Hematopoietic multipotent progenitor cell treated with erythropoietin and hydrocortisone succinate and interleukin-3 and kit ligand, for 17 days (in vitro differentiated cells): Measurements from ENCODE around the gene NTN1.

Experiments used
- DNase-seq: peaks from one replicate; pipeline ENCODE4 v3.0.0-alpha.2; 2015; ENCODE audit warnings: low spot score

NTN1 gene

DNA sequence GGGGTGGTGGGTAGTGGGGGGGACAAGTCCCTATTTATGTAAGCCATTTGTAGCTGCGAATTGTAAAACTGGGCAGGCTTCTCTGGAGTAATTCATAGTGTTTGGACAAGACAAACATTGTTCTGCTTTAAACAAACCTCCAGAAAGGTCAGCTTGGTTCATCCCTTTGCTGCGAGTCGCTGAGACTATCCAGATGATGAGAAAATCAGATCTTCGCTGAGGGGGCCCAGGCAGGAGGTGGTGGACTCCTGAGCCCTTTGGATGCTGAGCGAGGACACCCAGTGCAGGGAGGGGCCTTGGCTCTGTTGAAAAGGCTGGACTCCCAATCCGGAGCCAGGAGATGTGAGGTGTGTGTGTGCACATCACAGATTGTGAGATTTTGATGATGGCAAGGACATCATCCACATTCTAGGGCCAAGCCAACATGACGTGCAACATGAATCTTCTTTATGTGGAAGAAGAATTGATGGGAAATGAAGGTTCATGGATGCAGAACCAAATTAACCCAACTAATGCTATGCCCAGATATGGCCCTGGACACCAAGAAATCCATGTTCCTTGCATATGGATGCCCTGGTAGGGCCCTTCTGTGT, 15.0 kb upstream of the NTN1 start:
- no peak for DNase-seq

DNA sequence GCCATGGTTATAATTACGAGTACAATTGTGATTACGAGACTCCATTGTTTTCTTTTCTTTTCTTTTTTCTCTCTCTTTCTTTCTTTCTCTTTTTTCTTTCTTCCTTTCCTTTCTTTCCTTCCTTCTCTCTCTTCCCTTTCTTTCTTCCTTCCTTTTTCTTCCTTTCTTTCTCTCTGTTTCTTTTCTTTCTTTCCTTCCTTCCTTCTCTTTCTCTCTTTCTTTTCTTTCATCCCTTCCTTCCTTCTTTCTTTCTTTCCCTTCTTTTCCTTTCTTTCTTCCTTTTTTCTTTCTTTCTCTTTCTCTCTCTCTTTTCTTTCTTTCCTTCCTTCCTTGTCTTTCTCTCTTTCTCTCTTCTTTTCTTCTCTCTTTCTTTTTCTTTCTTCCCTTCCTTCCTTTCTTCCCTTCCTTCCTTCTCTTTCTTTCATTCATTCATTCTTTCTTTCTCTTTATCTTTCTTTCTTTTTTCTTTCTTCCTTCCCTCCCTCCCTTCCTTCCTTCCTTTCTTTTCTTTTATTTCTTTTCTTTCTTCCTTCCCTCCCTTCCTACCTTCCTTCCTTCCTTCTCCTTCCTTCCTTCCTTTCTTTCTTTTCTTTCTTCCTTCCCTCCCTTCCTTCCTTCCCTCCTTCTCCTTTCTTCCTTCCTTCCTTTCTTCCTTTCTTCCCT, 14.1 kb upstream of the NTN1 start:
- no peak for DNase-seq

DNA sequence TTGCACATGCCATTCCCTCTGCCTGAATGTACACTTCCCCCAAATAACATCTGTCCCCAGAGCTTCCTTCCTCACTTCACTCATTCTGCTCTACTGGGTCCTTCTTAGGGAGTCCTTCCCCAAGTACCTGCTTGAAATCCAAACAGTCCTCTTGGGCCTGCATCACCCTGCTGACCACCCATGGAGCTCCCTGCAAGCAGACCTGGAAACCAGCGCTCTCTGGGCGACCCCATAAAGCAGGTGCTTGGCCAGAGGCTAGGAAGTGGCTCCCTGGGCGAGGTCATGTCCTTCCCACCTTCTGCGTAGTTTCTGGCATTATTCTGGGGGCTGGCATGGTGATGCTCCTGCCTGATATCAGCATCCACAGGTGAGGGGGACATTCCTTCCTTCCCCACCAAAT, 12.2 kb upstream of the NTN1 start:
- DNase-seq: no peak

DNA sequence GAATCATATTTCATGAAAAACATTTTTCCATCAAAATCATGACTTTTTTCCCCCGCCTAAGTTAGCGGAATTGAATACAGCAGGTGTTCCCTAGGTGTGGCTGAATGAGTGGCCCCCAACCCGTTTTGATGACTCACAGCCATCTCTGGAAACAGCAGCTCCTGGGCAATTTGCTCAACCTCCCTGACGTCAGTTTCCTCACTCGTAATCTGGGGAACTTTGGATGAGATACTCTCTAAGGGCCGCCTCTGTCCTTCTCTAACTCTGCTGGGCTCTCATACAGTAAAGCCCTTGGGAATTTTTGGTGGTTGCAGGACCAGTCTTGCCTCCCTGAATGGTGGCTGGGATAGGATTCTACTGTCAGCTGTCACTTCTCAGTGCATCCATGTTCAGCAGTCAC, 11.6 kb upstream of the NTN1 start:
- no peak for DNase-seq

DNA sequence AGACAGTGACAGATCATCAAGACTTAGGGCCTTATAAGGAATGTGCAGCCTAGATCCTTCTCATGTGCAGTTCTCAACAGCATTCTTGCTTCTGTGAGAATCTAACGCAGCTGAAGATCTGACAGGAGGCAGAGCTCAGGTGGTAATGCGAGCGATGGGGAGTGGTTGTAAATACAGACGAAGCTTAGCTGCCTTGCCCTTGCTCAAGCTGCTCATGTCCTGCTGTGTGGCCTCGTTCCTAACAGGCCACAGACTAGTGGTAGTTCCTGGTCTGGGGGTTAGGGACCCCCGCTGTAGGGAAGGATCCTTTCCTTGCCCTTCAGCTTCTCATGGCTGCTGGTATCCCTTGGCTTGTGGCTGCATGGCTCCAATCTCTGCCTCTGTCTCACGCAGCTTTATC, 10.3 kb upstream of the NTN1 start:
- no peak for DNase-seq

DNA sequence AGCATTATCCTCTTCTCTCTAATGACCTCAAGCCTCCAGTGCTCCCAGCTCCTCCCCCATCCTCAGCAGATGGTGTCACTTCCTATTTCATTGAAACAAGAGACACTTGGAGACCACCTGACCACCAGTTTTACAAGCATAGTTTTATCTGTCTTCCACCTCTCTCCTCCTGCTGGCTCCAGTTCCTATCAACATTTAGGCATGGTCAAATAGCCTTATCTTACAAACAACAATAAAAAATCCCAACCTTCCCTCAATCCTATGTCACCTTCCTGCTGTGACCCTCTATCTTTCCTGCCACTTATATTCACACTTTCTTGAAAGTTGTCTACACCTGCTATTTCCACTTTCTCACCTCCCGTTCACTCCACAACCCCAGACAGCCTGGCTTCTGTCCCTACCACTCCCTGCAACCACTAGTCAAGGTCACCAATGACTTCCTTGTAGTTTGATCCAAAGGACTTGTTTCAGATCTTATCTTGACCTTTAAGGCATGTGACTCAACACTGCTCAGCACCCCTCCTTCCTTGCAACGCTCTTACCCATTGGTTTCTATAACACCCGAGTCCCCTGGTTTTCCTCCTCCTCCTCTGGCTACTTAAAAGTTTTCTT, 4.3 kb upstream of the NTN1 start:
- no peak for DNase-seq

DNA sequence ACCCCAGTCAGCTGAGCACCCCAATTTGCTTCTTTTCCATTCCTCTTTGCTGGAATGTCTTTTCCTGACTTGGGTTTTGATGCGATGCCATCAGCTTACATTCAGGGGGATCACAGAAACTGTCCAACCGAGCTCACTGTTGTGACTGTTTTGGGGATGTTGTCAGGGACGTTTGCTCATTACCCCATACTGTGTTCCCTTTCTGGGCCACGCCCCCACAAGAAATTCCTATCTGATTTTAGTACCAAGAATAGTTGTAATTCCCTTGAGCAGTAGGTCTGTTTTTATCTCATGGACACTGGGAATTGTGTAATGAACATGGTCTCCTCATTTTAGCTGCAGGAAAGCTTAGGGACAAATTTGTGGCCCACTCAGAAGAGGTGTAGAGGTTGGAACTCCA, 2.6 kb upstream of the NTN1 start:
- no peak for DNase-seq

DNA sequence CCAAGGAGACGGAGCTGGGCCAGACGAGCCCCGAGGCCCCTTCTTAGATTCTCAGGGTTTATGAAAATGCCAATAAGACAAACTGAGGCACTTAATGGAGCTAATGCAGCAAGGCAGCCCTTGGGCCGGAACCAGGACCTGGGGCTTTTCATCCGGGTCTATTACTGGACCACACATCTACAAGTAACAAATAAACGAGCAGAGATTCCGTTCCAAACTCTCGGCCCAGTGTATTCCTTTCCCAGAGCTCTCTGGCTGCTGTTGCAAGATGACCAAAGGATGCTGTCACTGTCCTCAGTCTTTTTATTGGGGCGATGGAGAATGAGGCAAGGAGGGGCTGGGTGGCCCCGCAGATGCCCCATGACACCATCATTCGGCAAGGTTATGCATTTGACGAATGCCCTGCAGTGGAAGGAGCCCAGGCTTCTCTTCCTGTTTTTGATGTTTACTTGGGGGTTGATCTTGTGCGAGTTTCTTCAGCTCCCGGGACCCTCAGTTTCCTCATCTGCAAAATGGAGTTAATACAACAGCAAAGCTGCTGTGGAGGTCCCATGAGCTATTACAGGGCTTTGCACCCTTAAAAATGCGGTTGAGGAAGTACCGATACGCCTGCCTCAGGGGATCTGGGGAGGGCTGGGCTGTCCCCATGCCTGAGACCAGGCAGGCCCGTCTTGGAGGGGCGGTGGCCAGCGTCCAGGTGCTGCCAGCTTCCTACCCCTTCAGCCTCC, 1.1 kb upstream of the NTN1 start:
- no peak for DNase-seq

DNA sequence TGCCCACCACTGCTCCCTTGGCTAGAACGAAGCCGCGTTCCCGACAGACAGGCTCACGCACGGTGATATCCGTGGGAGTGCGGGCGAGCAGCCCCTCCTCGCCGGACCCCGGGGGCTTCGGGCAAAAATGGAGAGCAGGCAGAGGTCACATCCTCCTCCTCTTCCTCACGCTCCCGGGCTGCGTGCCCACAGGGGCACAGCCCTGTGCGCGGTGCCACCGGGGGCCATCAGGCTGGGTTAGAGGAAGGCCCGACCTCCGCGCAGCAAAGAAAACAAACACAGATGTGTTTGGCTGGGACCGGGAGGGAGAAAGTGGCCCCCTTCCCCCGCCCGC, 519 bp upstream of the NTN1 start:
- DNase-seq: no peak

DNA sequence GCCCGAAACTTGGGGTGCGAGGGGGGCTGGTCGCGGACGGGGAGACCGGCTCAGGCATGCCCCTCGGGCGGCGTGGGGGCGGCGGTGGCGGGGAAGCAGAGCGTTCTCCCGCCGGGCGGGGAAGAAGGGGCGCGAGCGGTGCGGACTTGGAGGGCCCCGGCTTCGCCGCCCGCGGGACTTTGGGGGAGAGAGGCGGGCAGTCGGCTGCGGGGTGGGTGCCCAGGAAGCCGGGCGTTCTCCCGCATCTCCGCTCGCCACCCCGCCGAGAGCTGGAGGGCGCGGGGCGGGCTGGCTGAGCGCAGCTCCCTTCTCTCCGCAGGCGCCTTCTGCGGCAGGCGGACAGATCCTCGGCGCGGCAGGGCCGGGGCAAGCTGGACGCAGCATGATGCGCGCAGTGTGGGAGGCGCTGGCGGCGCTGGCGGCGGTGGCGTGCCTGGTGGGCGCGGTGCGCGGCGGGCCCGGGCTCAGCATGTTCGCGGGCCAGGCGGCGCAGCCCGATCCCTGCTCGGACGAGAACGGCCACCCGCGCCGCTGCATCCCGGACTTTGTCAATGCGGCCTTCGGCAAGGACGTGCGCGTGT, 772 bp downstream of the NTN1 start:
- no peak for DNase-seq

DNA sequence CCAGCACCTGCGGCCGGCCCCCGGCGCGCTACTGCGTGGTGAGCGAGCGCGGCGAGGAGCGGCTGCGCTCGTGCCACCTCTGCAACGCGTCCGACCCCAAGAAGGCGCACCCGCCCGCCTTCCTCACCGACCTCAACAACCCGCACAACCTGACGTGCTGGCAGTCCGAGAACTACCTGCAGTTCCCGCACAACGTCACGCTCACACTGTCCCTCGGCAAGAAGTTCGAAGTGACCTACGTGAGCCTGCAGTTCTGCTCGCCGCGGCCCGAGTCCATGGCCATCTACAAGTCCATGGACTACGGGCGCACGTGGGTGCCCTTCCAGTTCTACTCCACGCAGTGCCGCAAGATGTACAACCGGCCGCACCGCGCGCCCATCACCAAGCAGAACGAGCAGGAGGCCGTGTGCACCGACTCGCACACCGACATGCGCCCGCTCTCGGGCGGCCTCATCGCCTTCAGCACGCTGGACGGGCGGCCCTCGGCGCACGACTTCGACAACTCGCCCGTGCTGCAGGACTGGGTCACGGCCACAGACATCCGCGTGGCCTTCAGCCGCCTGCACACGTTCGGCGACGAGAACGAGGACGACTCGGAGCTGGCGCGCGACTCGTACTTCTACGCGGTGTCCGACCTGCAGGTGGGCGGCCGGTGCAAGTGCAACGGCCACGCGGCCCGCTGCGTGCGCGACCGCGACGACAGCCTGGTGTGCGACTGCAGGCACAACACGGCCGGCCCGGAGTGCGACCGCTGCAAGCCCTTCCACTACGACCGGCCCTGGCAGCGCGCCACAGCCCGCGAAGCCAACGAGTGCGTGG, 1.5 kb downstream of the NTN1 start:
- DNase-seq: no peak

DNA sequence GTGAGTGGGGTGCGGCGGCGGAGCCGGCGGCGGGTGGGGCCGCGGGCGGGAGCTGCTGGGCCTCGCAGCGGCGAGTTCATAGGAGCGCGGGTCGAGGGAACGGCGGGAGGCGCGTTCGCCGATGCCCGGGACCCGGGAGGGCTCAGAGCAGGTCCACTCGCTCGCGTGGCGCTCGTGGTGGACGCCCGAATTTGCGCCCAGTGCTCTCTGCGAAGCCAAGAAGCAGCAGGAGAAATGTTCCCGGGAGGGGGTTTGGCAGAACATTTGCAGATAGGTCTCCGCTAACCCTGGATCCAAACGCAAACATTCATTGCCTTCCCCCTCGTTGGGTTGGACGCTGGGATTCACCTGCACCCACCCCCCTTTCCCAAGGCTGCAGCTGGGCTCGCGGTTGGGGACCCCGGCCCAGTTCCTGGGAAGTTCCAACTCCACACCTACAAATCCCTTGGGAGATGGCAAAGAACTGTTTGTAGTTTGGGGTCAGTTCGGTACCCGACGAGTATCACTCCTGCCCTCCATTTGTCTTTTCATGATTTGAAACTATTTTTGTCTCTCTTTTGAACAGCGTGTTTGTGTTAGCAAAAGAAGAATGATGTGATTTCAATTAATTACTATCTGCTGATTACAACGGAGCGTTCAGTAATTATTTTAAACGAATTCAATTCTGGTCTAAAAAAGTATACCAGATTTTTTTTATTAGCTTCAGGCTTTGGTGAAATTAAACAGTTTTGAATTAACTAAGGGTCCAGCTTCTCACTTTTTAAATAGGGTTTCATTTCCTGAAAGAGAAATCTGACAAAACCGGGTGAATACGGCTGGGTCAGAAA, 2.3 kb downstream of the NTN1 start:
- DNase-seq: no peak

DNA sequence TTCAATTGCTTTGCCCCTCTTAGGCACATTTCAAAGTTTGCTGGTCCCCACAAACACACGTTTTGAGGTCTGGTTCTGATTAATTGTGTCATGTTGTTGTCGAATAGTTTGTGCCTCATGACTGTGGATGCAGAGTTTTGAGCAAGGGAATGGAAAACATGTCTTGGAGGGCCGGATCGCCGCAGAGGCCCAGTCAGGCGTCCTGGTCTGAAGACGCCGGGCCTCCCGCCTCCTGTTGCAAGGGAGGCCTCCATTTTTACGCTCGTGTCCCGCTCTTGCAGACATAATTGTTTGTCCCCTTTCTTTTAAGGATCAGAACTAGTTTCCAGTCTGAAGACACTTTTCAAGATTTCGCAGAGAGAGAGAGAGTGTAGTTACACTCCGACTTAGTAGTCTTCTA, 3.2 kb downstream of the NTN1 start:
- no peak for DNase-seq

DNA sequence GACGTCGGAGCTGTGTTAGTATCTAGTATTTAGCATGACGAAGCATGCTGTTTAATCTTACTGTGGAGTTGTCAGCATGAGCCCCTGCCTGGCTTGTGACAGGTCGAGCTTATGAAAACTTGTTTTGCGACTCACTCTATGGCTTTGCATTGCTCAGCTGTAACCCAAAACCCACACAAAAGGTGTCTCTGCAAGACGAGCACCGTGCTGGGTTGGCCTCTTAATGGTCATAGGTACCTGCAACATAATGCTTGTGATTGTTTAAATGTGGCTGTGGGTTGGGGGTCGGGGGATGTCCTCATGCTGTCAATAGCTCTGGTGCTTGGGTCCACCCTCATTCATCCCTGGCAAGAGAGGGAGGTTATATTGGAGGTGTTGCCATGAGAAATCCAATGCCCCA, 5.4 kb downstream of the NTN1 start:
- DNase-seq: no peak

DNA sequence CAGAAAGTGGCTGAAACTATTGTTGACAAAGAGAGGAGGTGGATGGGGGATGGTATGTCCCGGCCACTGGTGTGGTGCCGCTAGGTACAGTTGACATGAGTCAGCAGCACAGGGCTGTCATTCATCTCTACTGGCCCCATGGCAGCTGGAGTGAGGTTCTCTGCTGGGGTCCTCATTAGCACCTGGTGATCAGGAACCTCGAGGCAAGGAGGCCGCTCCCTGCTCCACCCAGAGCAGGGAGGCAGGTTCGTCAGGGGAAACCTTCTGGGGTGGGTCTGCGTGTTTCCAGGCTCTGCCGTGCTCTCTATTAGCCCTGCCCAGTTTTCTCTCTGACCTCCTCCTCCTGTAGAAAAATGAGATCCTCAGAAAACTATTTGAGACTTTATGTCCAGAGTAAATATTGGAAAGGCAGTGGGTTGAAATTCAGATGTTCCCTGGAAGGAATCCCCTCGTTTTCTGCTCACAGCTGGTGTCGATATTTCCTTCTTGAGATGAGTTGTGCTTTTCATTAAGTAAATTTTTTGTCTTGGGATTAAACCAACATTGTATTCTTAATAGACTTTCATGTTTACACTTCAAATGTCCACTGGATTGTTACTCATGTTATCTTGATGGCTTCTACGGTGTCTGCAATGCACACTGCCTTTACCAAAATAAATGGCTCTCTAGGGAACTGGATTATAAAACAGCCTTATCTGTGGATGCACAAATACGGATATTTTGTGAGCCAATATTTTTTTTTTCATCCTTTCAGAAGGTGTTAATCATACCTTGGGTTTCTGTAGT, 7.1 kb downstream of the NTN1 start:
- no peak for DNase-seq

DNA sequence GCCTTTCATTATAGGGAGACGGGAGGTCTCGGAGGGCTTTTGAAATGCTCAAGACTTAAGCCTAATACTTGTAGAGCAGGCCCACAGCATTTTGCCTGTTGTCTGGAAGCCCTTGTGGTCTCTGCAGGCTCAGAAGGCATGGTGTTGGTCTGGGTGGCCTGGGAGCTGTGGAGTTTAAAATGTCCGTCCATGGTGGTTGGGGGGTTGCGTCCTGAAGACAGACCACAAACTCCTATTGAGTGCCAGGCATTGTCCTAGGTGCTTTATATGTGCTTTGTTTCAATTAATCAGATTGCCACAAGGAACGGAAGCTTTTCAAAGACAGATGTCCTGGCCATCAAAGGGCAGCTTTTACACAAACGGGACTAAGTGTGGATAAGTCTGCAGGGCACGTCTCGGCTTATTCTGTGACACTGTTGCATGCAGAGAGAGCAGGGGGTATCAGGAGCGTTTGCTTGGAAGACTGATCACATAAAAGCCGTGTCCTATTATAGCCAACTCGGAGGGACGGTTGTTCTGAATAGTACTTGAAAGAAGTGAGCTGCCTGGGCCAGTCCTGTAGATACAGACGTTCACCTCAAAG, 7.8 kb downstream of the NTN1 start:
- DNase-seq: no peak

DNA sequence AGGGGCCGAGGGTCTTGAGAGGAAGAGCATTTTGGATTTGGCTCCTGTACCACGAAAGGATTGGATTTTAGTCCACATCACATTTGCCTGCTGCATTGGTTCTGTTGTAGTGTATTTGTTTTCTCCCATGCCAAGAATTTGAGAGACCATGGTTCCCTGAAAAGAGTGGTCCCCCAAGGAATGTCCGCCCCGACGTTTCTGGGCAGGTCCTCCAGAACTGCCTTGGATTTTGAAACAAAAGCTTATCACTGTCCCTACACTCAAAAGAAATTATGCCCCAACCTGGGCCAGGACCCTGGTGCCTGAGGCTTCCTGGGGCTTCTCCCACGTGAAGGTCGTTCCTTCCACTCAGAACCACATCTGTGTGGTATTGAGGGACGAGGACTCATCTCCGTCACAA, 10.8 kb downstream of the NTN1 start:
- DNase-seq: no peak

DNA sequence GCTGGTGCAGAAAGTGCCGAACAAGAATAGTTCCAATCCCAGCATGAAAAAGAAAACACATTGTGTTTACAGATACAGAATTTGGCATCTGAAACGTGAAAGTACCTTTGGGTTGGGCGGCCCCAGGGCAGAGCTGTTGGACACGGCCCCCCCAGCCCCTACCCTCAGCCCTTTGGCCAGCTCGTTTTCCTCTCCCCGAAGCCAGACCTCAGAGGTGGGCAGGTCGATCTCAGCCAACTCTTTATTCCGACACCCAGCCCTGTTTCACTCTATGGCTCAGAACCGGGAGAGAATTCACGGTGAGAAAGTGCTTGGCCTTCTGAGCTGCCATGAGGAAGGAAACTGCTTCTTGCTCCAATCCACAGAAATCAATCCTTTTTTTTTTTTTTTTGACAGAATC, 11.3 kb downstream of the NTN1 start:
- DNase-seq: no peak

DNA sequence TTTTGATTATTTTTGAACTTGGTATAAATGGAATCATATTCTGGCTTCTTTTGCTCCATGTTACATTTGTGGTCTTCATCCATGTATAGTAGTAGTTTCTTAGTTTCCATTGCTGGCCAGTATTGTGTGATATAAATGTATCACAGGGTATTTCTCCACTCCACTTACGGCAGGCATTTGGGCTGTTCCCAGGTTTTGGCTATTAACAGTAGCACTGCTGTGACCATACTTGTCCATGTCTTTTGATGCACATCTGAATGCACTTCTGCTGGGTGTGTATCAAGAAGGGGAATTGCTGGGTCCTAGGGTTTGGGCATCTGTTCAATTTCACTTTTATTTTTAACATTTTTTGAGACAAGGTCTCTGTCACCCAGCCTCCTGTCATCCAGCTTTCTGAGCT, 13.9 kb downstream of the NTN1 start:
- DNase-seq: no peak

DNA sequence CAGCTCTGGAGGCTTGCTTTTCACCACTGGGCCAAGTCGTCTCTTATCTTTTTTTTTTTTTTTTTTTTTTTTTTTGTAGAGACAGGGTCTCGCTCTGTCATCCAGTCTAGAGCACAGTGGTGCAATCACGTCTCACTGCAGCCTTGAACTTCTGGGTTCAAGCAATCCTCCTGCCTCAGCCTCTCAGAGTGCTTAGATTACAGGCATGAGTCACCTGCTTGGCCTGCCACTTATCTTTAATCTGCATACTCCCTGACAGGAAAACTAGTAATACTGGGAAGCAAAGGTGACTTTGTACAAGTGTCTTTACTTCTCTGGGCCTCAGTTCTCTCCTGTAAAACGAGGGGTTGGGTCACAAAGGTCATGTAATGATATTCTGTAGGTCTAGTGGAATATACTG, 15.0 kb downstream of the NTN1 start:
- no peak for DNase-seq
